ENCODE results near the gene KDM6B. TPM values are rescaled to one million over a fixed set of nuclear protein-coding genes. Genes with fewer than 3 reads are reported as not detected.
A peak's percentile ranks its signal among the peaks of the same experiment; 100 is the strongest.

The KDM6B gene
- total RNA-seq, 5 donors from 2014 or later (not counting 1 experiment from before 2014, with no cell fraction given), result 87.3 to 180 (median 108) TPM

DNA sequence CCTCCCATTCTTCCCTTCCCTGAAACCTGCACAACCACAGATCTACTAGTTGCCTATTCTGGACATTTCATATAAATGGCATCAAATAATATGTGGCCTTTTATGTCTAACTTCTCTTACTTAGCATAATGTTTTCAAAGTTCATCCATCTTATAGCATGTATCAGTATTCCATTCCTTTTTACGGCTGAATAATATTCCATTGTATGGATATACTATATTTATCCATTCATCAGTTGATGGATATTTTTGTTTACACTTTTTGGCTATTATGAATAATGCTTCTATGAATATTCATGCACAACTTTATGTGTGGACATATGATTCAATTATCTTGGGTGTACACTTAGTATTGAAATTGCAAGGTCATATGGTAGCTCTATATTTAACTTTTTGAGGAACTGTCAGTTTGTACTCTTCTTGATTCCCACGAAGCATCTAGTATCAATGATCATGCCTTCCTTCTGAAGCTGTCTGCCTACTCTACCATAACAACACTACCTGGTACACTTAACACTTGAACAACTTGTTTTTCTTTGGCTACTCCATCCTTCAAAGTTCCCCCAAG is 41.9 kb downstream of the KDM6B start:
- Histone ChIP-seq H3K36me3 (ENCODE audit: control insufficient read depth in 2 of 2, extremely low read depth in 1 of 2, insufficient read depth in 1 of 2, low read length in 1 of 2) (peaks cover 0 to 14% of the 10 kb centered on the region in 2 donors), H3K4me1 (ENCODE audit: control insufficient read depth in 1 of 2, extremely low read depth in 1 of 2, insufficient read depth in 2 of 2, low read length in 2 of 2) (peaks cover 4 to 12% of the 10 kb centered on the region in 2 experiments), H3K27me3 (replicated peaks in 1 of 2; ENCODE audit: control insufficient read depth in 2 of 2, extremely low read depth in 1 of 2, insufficient read depth in 2 of 2, low read length in 1 of 2) (no peaks in the 10 kb centered on the region), H3K9me3 (no peaks in the 10 kb centered on the region), H3K27ac (ENCODE audit: low read length) (no peak overlapping the region), H3K4me3 (ENCODE audit: control insufficient read depth in 1 of 2, extremely low read depth in 1 of 2, low read length in 1 of 2) (no peak overlapping the region)
- DNase-seq (no peak), ATAC-seq (replicated peaks in 1 of 4) (no peak)
- Mint-ChIP-seq H3K27ac (peak overlapping the region in 1 of 2 donors; percentile 30), H3K4me3 (no peak overlapping the region), H3K36me3 (peaks cover 13% of the 10 kb centered on the region), H3K9me3 (no peaks in the 10 kb centered on the region), H3K27me3 (no peaks in the 10 kb centered on the region), H3K4me1 (peaks cover 11 to 21% (median 13%) of the 10 kb centered on the region in 3 donors)
- 50% methylated on average over 1 of the region's 2 CpGs for WGBS (ENCODE audit: insufficient coverage)
- CTCF ChIA-PET, result interaction anchor here in 1 of 2 donors (0.5 to 0.9 kb wide), 2 partner anchors 22 to 53 kb away, joined by 3 read pairs; no protein-coding TSS in a partner anchor
- POLR2A ChIA-PET, result no interaction called here

- H3K36me3 Mint-ChIP-seq, result peaks cover 6% of the 10 kb centered on the region
- H3K27me3 ChIP-seq (replicated peaks in 1 of 2; ENCODE audit: control insufficient read depth in 2 of 2, extremely low read depth in 1 of 2, insufficient read depth in 2 of 2, low read length in 1 of 2), result no peaks in the 10 kb centered on the region
- ChIA-PET POLR2A (no interaction called here), CTCF (interaction anchor here in 1 of 2 donors (0.6 to 1.0 kb wide), 2 partner anchors 10 to 206 kb away, joined by 3 to 5 read pairs; no protein-coding TSS in a partner anchor)
- DNase-seq, result no peak
- H3K27ac Mint-ChIP-seq, result no peak overlapping the region
- peaks cover 0 to 18% of the 10 kb centered on the region in 2 donors for H3K36me3 ChIP-seq (ENCODE audit: control insufficient read depth in 2 of 2, extremely low read depth in 1 of 2, insufficient read depth in 1 of 2, low read length in 1 of 2)
- no peaks in the 10 kb centered on the region for H3K27me3 Mint-ChIP-seq
- H3K27ac ChIP-seq (ENCODE audit: low read length), result no peak overlapping the region
- WGBS (ENCODE audit: insufficient coverage), result 100% methylated on average over 3 of the region's 7 CpGs
- ATAC-seq (replicated peaks in 1 of 4), result no peak
- H3K9me3 ChIP-seq, result no peaks in the 10 kb centered on the region
- no peaks in the 10 kb centered on the region for H3K9me3 Mint-ChIP-seq
- no peak overlapping the region for H3K4me3 ChIP-seq (ENCODE audit: control insufficient read depth in 1 of 2, extremely low read depth in 1 of 2, low read length in 1 of 2)
- H3K4me1 Mint-ChIP-seq, result peaks cover 10 to 12% (median 11%) of the 10 kb centered on the region in 3 donors
- no peak overlapping the region for H3K4me3 Mint-ChIP-seq
- H3K4me1 ChIP-seq (ENCODE audit: control insufficient read depth in 1 of 2, extremely low read depth in 1 of 2, insufficient read depth in 2 of 2, low read length in 2 of 2), result peaks cover 24 to 35% of the 10 kb centered on the region in 2 experiments
Observed at GRCh38 chr17:7878234-7878633, 44.2 kb downstream of the KDM6B start.

DNA sequence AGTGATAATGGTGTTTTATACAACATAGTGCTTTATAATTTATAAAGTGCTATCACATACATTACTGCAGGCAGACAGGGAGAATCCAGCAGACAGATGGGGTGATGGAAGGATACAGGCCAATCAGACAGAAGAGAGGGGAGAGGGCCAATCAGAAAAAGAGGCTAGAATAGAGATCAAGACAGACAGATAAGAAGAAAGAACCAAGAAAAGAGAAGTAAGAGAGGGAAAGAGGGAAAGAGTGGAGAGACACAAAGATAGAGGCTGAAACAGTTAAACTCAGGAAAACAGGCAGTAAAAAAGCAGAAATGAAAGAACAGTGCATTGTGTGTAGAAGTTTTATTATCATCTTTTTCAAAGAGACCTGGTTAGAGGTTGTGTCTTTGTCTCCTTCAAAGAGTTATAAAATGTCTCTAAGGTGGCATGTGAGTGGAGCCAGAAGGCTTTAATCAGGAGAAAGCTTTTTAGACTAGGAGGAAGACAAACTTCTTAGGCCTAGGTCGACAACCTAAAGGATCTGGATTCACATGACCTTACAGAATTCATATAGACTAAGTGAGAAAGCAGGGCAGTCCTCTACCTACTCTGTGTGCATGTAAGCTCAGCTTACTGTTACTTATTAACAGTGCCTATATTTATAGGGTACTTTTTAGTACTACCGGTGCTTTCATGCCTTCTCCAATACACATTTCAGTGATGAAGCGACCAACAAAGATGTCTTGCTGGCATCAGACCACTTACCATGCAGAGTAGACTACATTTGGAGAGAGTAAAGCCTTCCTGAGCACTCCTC is 46.3 kb downstream of the KDM6B start:
- no peak for ATAC-seq (replicated peaks in 1 of 4)
- ChIA-PET CTCF (no interaction called here), POLR2A (no interaction called here)
- Mint-ChIP-seq H3K27ac (no peak overlapping the region), H3K27me3 (no peaks in the 10 kb centered on the region), H3K9me3 (no peaks in the 10 kb centered on the region), H3K4me1 (peaks cover 7 to 11% (median 7%) of the 10 kb centered on the region in 3 donors), H3K4me3 (no peak overlapping the region), H3K36me3 (no peaks in the 10 kb centered on the region)
- no peaks in the 10 kb centered on the region for H3K27me3 ChIP-seq (replicated peaks in 1 of 2; ENCODE audit: control insufficient read depth in 2 of 2, extremely low read depth in 1 of 2, insufficient read depth in 2 of 2, low read length in 1 of 2)
- WGBS (ENCODE audit: insufficient coverage), result no CpG with 5 or more reads among the region's 3 CpGs
- peaks cover 28 to 40% of the 10 kb centered on the region in 2 experiments for H3K4me1 ChIP-seq (ENCODE audit: control insufficient read depth in 1 of 2, extremely low read depth in 1 of 2, insufficient read depth in 2 of 2, low read length in 2 of 2)
- H3K9me3 ChIP-seq, result no peaks in the 10 kb centered on the region
- H3K4me3 ChIP-seq (ENCODE audit: control insufficient read depth in 1 of 2, extremely low read depth in 1 of 2, low read length in 1 of 2), result no peak overlapping the region
- peaks cover 0 to 18% of the 10 kb centered on the region in 2 donors for H3K36me3 ChIP-seq (ENCODE audit: control insufficient read depth in 2 of 2, extremely low read depth in 1 of 2, insufficient read depth in 1 of 2, low read length in 1 of 2)
- H3K27ac ChIP-seq (ENCODE audit: low read length), result no peak overlapping the region
- DNase-seq, result no peak

DNA sequence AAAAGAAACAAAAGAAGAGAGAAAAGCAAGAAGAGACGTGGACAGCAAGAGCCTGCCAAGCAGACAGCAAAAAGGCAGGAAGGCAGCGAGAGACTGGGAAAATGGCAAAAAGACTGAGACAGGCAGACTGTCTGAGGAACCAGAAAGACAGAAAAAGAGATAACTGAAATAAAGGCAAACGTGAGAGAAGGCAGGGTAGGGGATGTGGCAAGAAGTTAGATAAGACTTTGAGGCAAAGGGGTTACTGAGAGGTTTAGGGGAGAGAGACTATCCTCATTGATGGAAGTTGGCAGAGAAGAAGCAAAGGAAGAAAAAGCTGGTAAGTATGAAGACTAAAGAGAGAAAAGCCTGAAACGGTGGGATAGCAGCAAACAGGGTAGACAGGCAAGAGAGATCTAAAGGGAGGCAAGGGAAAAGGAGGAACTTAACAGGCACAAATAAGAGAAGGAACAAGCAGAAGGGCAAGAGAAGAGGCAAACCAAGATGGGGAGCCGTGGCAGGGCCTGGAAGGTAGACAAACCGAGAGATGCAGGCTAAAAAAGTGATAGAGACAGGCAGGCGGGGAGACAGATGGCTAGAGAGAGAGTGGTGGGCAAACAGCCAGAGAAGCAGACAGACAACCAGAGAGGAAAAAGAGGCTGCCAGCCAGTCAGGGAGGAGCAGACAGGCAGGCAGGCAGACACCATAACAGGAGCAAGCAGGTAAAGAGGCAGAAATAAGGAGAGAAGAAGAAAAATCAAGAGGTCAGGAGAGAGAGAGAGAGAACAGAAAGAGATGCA is 47.4 kb downstream of the KDM6B start:
- POLR2A ChIA-PET, result no interaction called here
- peaks cover 38 to 40% of the 10 kb centered on the region in 2 experiments for H3K4me1 ChIP-seq (ENCODE audit: control insufficient read depth in 1 of 2, extremely low read depth in 1 of 2, insufficient read depth in 2 of 2, low read length in 2 of 2)

DNA sequence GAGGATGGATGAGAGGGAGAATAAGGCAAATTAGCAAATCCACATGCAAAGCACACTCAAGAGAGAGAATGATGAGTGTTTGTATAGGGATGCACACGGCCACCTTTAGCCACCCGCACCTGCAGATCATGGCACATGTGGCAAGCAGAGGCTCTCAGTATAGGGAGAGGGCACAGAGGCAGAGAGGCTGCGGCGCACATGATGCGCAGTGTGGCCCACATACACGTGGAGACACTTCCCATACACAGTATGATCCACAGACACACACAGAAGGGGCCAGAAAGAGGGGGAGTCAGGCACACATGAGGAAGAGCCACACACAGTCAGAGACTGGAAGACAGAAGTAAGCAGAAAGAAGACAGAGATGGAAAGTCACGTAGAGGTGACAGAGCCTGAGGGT is 48.1 kb downstream of the KDM6B start:
- Histone ChIP-seq H3K36me3 (ENCODE audit: control insufficient read depth in 2 of 2, extremely low read depth in 1 of 2, insufficient read depth in 1 of 2, low read length in 1 of 2) (peaks cover 0 to 18% of the 10 kb centered on the region in 2 donors), H3K9me3 (no peaks in the 10 kb centered on the region), H3K27ac (ENCODE audit: low read length) (peak overlapping the region; percentile 5), H3K27me3 (replicated peaks in 1 of 2; ENCODE audit: control insufficient read depth in 2 of 2, extremely low read depth in 1 of 2, insufficient read depth in 2 of 2, low read length in 1 of 2) (no peaks in the 10 kb centered on the region), H3K4me1 (ENCODE audit: control insufficient read depth in 1 of 2, extremely low read depth in 1 of 2, insufficient read depth in 2 of 2, low read length in 2 of 2) (peaks cover 40 to 44% of the 10 kb centered on the region in 2 experiments), H3K4me3 (ENCODE audit: control insufficient read depth in 1 of 2, extremely low read depth in 1 of 2, low read length in 1 of 2) (no peak overlapping the region)
- WGBS (ENCODE audit: insufficient coverage), result no CpG with 5 or more reads among the region's 7 CpGs
- Mint-ChIP-seq H3K4me1 (peaks cover 0 to 6% (median 4%) of the 10 kb centered on the region in 3 donors), H3K36me3 (no peaks in the 10 kb centered on the region), H3K9me3 (no peaks in the 10 kb centered on the region), H3K4me3 (no peak overlapping the region), H3K27me3 (no peaks in the 10 kb centered on the region), H3K27ac (no peak overlapping the region)
- DNase-seq, result peak in 2 of 35 experiments; percentile 7 to 12
- CTCF ChIA-PET, result interaction anchor here in 1 of 2 donors (0.6 kb wide), 1 partner anchor 68 kb away, joined by 5 read pairs; no protein-coding TSS in a partner anchor
- POLR2A ChIA-PET, result no interaction called here
- no peak for ATAC-seq (replicated peaks in 1 of 4)

More for the DNA sequence above, 47.4 kb downstream of the KDM6B start:
- H3K4me1 Mint-ChIP-seq, result peaks cover 2 to 6% (median 5%) of the 10 kb centered on the region in 3 donors
- Histone ChIP-seq H3K36me3 (ENCODE audit: control insufficient read depth in 2 of 2, extremely low read depth in 1 of 2, insufficient read depth in 1 of 2, low read length in 1 of 2) (peaks cover 0 to 18% of the 10 kb centered on the region in 2 donors), H3K27me3 (replicated peaks in 1 of 2; ENCODE audit: control insufficient read depth in 2 of 2, extremely low read depth in 1 of 2, insufficient read depth in 2 of 2, low read length in 1 of 2) (no peaks in the 10 kb centered on the region), H3K9me3 (no peaks in the 10 kb centered on the region), H3K27ac (ENCODE audit: low read length) (peak overlapping the region; percentile 5), H3K4me3 (ENCODE audit: control insufficient read depth in 1 of 2, extremely low read depth in 1 of 2, low read length in 1 of 2) (no peak overlapping the region)
- H3K9me3 Mint-ChIP-seq, result no peaks in the 10 kb centered on the region
- H3K4me3 Mint-ChIP-seq, result no peak overlapping the region
- no peaks in the 10 kb centered on the region for H3K27me3 Mint-ChIP-seq
- CTCF ChIA-PET, result no interaction called here
- 61% methylated on average over 7 of the region's 7 CpGs for WGBS (ENCODE audit: insufficient coverage)
- ATAC-seq (replicated peaks in 1 of 4) (no peak), DNase-seq (peak in 1 of 35 experiments; percentile 3)
- H3K27ac Mint-ChIP-seq, result no peak overlapping the region
- H3K36me3 Mint-ChIP-seq, result no peaks in the 10 kb centered on the region

DNA sequence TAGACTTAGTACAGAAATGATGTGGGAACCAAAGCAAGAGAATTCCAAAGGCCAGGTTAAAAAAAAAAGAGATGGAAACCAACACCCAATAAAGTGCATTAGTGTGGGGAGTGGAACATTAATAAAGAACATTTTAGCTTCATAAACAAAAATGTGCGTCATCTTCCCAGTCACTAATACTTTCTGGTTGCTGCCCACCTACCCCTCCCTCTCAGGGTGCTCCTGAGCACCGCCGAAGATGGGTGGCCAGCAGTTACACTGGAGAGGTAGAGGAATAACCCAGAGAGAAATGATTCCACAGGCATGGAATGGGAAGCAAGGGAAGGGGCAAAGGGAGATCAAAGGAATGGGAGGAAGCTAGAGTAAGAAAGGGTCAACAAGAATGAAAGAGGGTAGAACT is 48.6 kb downstream of the KDM6B start:
- Histone ChIP-seq H3K36me3 (ENCODE audit: control insufficient read depth in 2 of 2, extremely low read depth in 1 of 2, insufficient read depth in 1 of 2, low read length in 1 of 2) (peaks cover 0 to 18% of the 10 kb centered on the region in 2 donors), H3K4me3 (ENCODE audit: control insufficient read depth in 1 of 2, extremely low read depth in 1 of 2, low read length in 1 of 2) (no peak overlapping the region), H3K27ac (ENCODE audit: low read length) (peak overlapping the region; percentile 59), H3K9me3 (no peaks in the 10 kb centered on the region), H3K4me1 (ENCODE audit: control insufficient read depth in 1 of 2, extremely low read depth in 1 of 2, insufficient read depth in 2 of 2, low read length in 2 of 2) (peaks cover 40 to 47% of the 10 kb centered on the region in 2 experiments), H3K27me3 (replicated peaks in 1 of 2; ENCODE audit: control insufficient read depth in 2 of 2, extremely low read depth in 1 of 2, insufficient read depth in 2 of 2, low read length in 1 of 2) (no peaks in the 10 kb centered on the region)
- DNase-seq (peak in 1 of 35 experiments; percentile 10), ATAC-seq (replicated peaks in 1 of 4) (no peak)
- Mint-ChIP-seq H3K27ac (no peak overlapping the region), H3K9me3 (no peaks in the 10 kb centered on the region), H3K27me3 (no peaks in the 10 kb centered on the region), H3K4me3 (no peak overlapping the region), H3K4me1 (peaks cover 0 to 4% (median 4%) of the 10 kb centered on the region in 3 donors), H3K36me3 (no peaks in the 10 kb centered on the region)
- ChIA-PET POLR2A (no interaction called here), CTCF (interaction anchor here in 1 of 2 donors (0.6 to 0.9 kb wide), 3 partner anchors 68 to 274 kb away, joined by 3 to 5 read pairs (median 3); no protein-coding TSS in a partner anchor)
- WGBS (ENCODE audit: insufficient coverage), result no CpG with 5 or more reads among the region's 3 CpGs

All from T-cell (primary cell).